IMR-90 (cell line): Measurements from ENCODE around the gene VLDLR. TPM values are rescaled to one million over a fixed set of nuclear protein-coding genes. Genes with fewer than 3 reads are reported as not detected.

Source experiments
- ATAC-seq: fragments of 200-7000 bp; cut with Tn5 transposase; 2 replicates; pipeline ENCODE4 v1.9.1; 2020; ENCODE audit warnings: low read depth, mild to moderate bottlenecking, moderate library complexity
- BruUV-seq: library from RNA; stranded (reverse); fragments of 400-500 nt; replicated peaks from 2 replicates; lab custom pipeline; 2021; lab: Mats Ljungman, UMichigan
- CTCF ChIA-PET: fragments of 300-600 bp; formaldehyde crosslinking; extraction: SDS; loops from one replicate; lab custom pipeline; 2021; ENCODE audit warnings: antibody characterized with exemption; lab: Yijun Ruan, JAX
- POLR2A ChIA-PET: fragments of 300-600 bp; sonication (Branson Sonifier 250); formaldehyde crosslinking; loops from one replicate; lab custom pipeline; 2022; ENCODE audit warnings: antibody characterized with exemption; ENCODE audit not compliant: unreplicated experiment; lab: Charles Lee
- DNase-seq: peaks from one replicate; pipeline ENCODE4 v3.0.0; 2013
- H2AFZ ChIP-seq: replicated peaks from 2 replicates; pipeline ENCODE3; 2013; ENCODE audit warnings: low read length, mild to moderate bottlenecking; ENCODE audit not compliant: poor library complexity
- H2AK5ac ChIP-seq: 2 replicates; pipeline ENCODE4 v1.6.1; 2013; ENCODE audit warnings: low read depth, low read length, inconsistent platforms
- H2AK9ac ChIP-seq: replicated peaks from 2 replicates; pipeline ENCODE3; 2013; ENCODE audit warnings: mild to moderate bottlenecking, low read depth, low read length, moderate library complexity; ENCODE audit not compliant: poor library complexity
- H2BK120ac ChIP-seq: 2 replicates; pipeline ENCODE4 v1.6.1; 2013; ENCODE audit warnings: low read depth, low read length, inconsistent platforms
- H2BK15ac ChIP-seq: 3 replicates; pipeline ENCODE4 v1.6.1; 2013; ENCODE audit warnings: low read depth, low read length, inconsistent platforms
- H2BK20ac ChIP-seq: 2 replicates; pipeline ENCODE4 v1.6.1; 2013; ENCODE audit warnings: low read depth, mild to moderate bottlenecking, inconsistent platforms, low read length, moderate library complexity
- H2BK5ac ChIP-seq: 2 replicates; pipeline ENCODE4 v1.6.1; 2013; ENCODE audit warnings: mild to moderate bottlenecking, low read depth, low read length, inconsistent platforms; ENCODE audit not compliant: poor library complexity, severe bottlenecking
- H3K14ac ChIP-seq: replicated peaks from 2 replicates; pipeline ENCODE4 v1.6.1; 2013; ENCODE audit warnings: low read depth, low read length, inconsistent platforms
- H3K18ac ChIP-seq: 2 replicates; pipeline ENCODE4 v1.6.1; 2013; ENCODE audit warnings: low read depth, low read length, control low read depth
- H3K23ac ChIP-seq: 2 replicates; pipeline ENCODE4 v1.6.1; 2013; ENCODE audit warnings: low read depth, low read length, inconsistent platforms
- H3K27ac ChIP-seq: 2 replicates; pipeline ENCODE4 v1.5.1; 2013; ENCODE audit warnings: mild to moderate bottlenecking, control low read depth, low read length; ENCODE audit not compliant: insufficient read depth
- H3K27me3 ChIP-seq: 2 replicates; pipeline ENCODE4 v1.6.1; 2013; ENCODE audit warnings: low read length; ENCODE audit not compliant: control insufficient read depth, insufficient read depth
- H3K36me3 ChIP-seq: 2 replicates; pipeline ENCODE4 v1.6.1; 2013; ENCODE audit warnings: low read length, mixed read lengths; ENCODE audit not compliant: control insufficient read depth, insufficient read depth
- H3K4ac ChIP-seq: 2 replicates; pipeline ENCODE4 v1.6.1; 2013; ENCODE audit warnings: low read depth, low read length, inconsistent platforms
- H3K4me1 ChIP-seq: 2 replicates; pipeline ENCODE4 v1.6.1; 2013; ENCODE audit warnings: low read length, mixed read lengths; ENCODE audit not compliant: control insufficient read depth, insufficient read depth
- H3K4me2 ChIP-seq: 2 replicates; pipeline ENCODE4 v1.6.1; 2013; ENCODE audit warnings: low read depth, mild to moderate bottlenecking, control low read depth, low read length, moderate library complexity
- H3K4me3 ChIP-seq: 2 replicates; pipeline ENCODE4 v1.5.1; 2013; ENCODE audit warnings: low read depth, mild to moderate bottlenecking, control low read depth, low read length, moderate library complexity; ENCODE audit not compliant: insufficient read depth
- H3K56ac ChIP-seq: 2 replicates; pipeline ENCODE4 v1.6.1; 2013; ENCODE audit warnings: low read length, inconsistent platforms; ENCODE audit not compliant: insufficient read depth; ENCODE audit errors: extremely low read depth
- H3K79me1 ChIP-seq, 2 experiments: 2 replicates each; pipeline ENCODE4 v1.6.1; 2013; ENCODE audit warnings: low read length in 2 of 2, inconsistent platforms in 1 of 2, low read depth in 1 of 2
- H3K9ac ChIP-seq: 2 replicates; pipeline ENCODE4 v1.6.1; 2013; ENCODE audit warnings: low read depth, low read length, control low read depth
- H3K9me1 ChIP-seq: 2 replicates; pipeline ENCODE4 v1.6.1; 2013; ENCODE audit warnings: low read length, inconsistent platforms; ENCODE audit not compliant: insufficient read depth
- H3K9me3 ChIP-seq: 2 replicates; pipeline ENCODE4 v1.6.1; 2013; ENCODE audit warnings: low read length; ENCODE audit not compliant: control insufficient read depth, insufficient read depth
- H4K20me1 ChIP-seq: 2 replicates; pipeline ENCODE4 v1.6.1; 2013; ENCODE audit warnings: low read length, inconsistent platforms; ENCODE audit not compliant: insufficient read depth
- H4K5ac ChIP-seq: 2 replicates; pipeline ENCODE4 v1.6.1; 2013; ENCODE audit warnings: mild to moderate bottlenecking, low read depth, low read length, control low read depth
- H4K8ac ChIP-seq, 2 experiments: 2 replicates each; pipeline ENCODE4 v1.6.1; 2013; ENCODE audit warnings: low read depth in 2 of 2, low read length in 2 of 2, control low read depth in 1 of 2, inconsistent platforms in 1 of 2
- H4K91ac ChIP-seq: 2 replicates; pipeline ENCODE4 v1.6.1; 2013; ENCODE audit warnings: low read depth, low read length, inconsistent platforms; ENCODE audit not compliant: insufficient read depth
- CHD1 ChIP-seq: IDR thresholded peaks from 2 replicates; pipeline ENCODE4 v1.6.1; 2012; ENCODE audit warnings: low read depth, low read length, improper control_type of control experiment
- MAFK ChIP-seq: IDR thresholded peaks from 2 replicates; pipeline ENCODE4 v1.6.1; 2012; ENCODE audit warnings: low read depth, low read length, improper control_type of control experiment
- NFE2L2 ChIP-seq: fragments of 150-350 bp; IDR thresholded peaks from 2 replicates; pipeline ENCODE4 v1.6.1; 2016; ENCODE audit warnings: low read depth, mild to moderate bottlenecking, low read length
- RAD21 ChIP-seq: IDR thresholded peaks from 2 replicates; pipeline ENCODE4 v1.6.1; 2012; ENCODE audit warnings: low read length, improper control_type of control experiment
- RFX5 ChIP-seq: IDR thresholded peaks from 2 replicates; pipeline ENCODE4 v1.8.0; 2012; ENCODE audit warnings: low read depth, mild to moderate bottlenecking, low read length, moderate library complexity
- WGBS, 2 experiments: methylation state at CpG; one replicate each; pipeline versions ENCODE4 v1.1.5 to v1.1.7; 2013; ENCODE audit warnings: missing lambda C conversion rate in 2 of 2; ENCODE audit not compliant: insufficient read length in 1 of 2; ENCODE audit errors: extremely low coverage in 2 of 2; 5-methylcytosine and 5-hydroxymethylcytosine counted together
- dilution Hi-C: fragments of 300-500 bp; cut with HindIII; formaldehyde crosslinking; loops from one replicate; pipeline ENCODE4 v1.14.3; 2018; ENCODE audit warnings: low sequenced_read_pairs; ENCODE audit not compliant: unreplicated experiment
- in situ Hi-C: fragments of 300-500 bp; cut with MboI; formaldehyde crosslinking; loops from 3 replicates; pipeline ENCODE4 v1.14.3; 2019; ENCODE audit warnings: low sequenced_read_pairs, inconsistent platforms, mixed read lengths
- intact Hi-C: fragments of 100-400 bp; cut with micrococcal nuclease; formaldehyde crosslinking; loops from 2 replicates; pipeline ENCODE4 v1.10.0; 2022
- polyA plus RNA-seq, 3 experiments: library from polyadenylated mRNA; depleted of rRNA; stranded (reverse); fragments of >200 nt; gene quantifications; 2 replicates each; pipeline ENCODE4 v1.2.3, GENCODE V29; 2012; ENCODE audit warnings: low replicate concordance in 1 of 3
- total RNA-seq: library from RNA; depleted of rRNA; stranded (reverse); fragments of >200 nt; gene quantifications from 2 replicates; pipeline ENCODE4 v1.2.3, GENCODE V29; 2012
- TF ChIP-seq, protein P1 (sequence below): fragments of 150-350 bp; IDR thresholded peaks from 2 replicates; pipeline ENCODE4 v1.6.1; 2017; ENCODE audit warnings: mild to moderate bottlenecking, antibody characterized with exemption, low read length, low read depth

The VLDLR gene
- total and polyA plus RNA-seq, 2 of the 4 experiments (the other 2 are of a cell fraction) = 9.0 to 10.2 TPM

DNA sequence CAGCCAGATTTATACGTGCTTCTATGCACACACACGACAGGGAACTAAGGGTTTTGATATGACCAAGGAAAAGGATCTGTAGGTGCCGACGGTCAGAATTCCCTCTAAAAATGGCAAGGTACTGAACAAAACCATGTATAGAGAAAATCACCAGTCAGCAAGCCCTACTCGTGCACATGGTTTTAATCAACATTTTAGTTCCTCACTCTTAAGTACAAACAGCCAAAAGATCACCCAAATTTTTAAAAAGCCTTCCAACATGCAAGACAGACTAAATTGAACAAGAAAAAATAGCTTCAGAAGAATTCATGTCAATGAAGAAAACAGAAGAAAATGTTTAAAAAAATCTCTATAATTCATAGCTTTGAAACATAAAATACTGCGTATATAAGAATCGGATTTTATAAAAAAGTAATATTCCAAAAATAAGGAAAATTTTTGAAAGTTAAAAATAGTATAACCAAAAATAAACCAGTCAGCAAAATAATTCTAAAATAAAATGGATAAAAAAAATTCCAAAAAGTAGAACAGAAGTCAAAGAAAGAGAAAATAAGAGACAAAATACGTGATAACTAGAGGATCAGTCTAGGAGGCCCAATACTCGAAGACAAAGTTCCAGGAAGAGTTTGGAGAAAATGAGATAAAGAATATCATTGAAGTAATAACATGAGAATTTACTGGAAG lies 52.7 kb downstream of the VLDLR start:
- no peak overlapping the region for H3K18ac ChIP-seq
- no peak overlapping the region for H2AK5ac ChIP-seq
- in situ Hi-C loops (no loop called here), dilution Hi-C loops (no loop called here), intact Hi-C loops (no loop called here)
- TF ChIP-seq RFX5 (no peak), MAFK (peak; percentile 48; the same call in 1 of the 2 replicates), NFE2L2 (no peak), RAD21 (no peak), CHD1 (no peak)
- TF ChIP-seq, protein P1, sequence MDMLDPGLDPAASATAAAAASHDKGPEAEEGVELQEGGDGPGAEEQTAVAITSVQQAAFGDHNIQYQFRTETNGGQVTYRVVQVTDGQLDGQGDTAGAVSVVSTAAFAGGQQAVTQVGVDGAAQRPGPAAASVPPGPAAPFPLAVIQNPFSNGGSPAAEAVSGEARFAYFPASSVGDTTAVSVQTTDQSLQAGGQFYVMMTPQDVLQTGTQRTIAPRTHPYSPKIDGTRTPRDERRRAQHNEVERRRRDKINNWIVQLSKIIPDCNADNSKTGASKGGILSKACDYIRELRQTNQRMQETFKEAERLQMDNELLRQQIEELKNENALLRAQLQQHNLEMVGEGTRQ = no peak
- H2BK15ac ChIP-seq = no peak overlapping the region
- no peak overlapping the region for H3K56ac ChIP-seq
- no peak overlapping the region for H2AK9ac ChIP-seq
- H2AFZ ChIP-seq = no peak overlapping the region
- no peaks in the 10 kb centered on the region for H3K4me1 ChIP-seq
- CTCF ChIA-PET = no interaction called here
- H4K91ac ChIP-seq = no peak overlapping the region
- H2BK120ac ChIP-seq = no peak overlapping the region
- H3K27ac ChIP-seq = no peak overlapping the region
- no peak for ATAC-seq
- H3K9me1 ChIP-seq = no peaks in the 10 kb centered on the region
- POLR2A ChIA-PET = no interaction called here
- no peak overlapping the region for H3K14ac ChIP-seq
- no peak overlapping the region for H3K4me3 ChIP-seq
- H4K8ac ChIP-seq = no peak overlapping the region
- H3K23ac ChIP-seq = no peak overlapping the region
- no peaks in the 10 kb centered on the region for H3K79me1 ChIP-seq
- H3K9ac ChIP-seq = no peak overlapping the region
- no peak overlapping the region for H4K5ac ChIP-seq
- no peaks in the 10 kb centered on the region for H3K36me3 ChIP-seq
- H3K9me3 ChIP-seq = no peaks in the 10 kb centered on the region
- no peak overlapping the region for H3K4ac ChIP-seq
- WGBS, 2 experiments = 94% methylated on average over 2 of the region's 9 CpGs; no CpG with 5 or more reads in 1 of the 2 experiments
- no peaks in the 10 kb centered on the region for H4K20me1 ChIP-seq
- H3K4me2 ChIP-seq = no peak overlapping the region
- H3K27me3 ChIP-seq = no peaks in the 10 kb centered on the region
- H2BK5ac ChIP-seq = no peak overlapping the region
- no peak for DNase-seq
- no peak overlapping the region for H2BK20ac ChIP-seq
- BruUV-seq = no TSS peak
